ENCODE data around the gene NEDD4L.

The NEDD4L gene

GRCh38 chr18:58403799-58404455 is 359.9 kb downstream of the NEDD4L start:
- no peak for DNase-seq

- DNase-seq, result no peak
These were observed 361.3 kb downstream of the NEDD4L start for GRCh38 chr18:58405107-58405898.

- DNase-seq, result no peak
These were observed 363.2 kb downstream of the NEDD4L start for GRCh38 chr18:58407263-58407648.

GRCh38 chr18:58407649-58408407 is 363.8 kb downstream of the NEDD4L start:
- no peak for DNase-seq

- DNase-seq, result no peak
These were observed 364.6 kb downstream of the NEDD4L start for GRCh38 chr18:58408665-58409064.

- no peak for DNase-seq
These were observed 365.9 kb downstream of the NEDD4L start for GRCh38 chr18:58409802-58410445.

- DNase-seq, result no peak
These were observed 367.3 kb downstream of the NEDD4L start for GRCh38 chr18:58411323-58411722.

GRCh38 chr18:58412844-58413666 is 369.0 kb downstream of the NEDD4L start:
- DNase-seq, result no peak

- no peak for DNase-seq
These were observed 369.9 kb downstream of the NEDD4L start for GRCh38 chr18:58413667-58414628.

- no peak for DNase-seq
These were observed 372.1 kb downstream of the NEDD4L start for GRCh38 chr18:58416014-58416703.

- no peak for DNase-seq
These were observed 373.0 kb downstream of the NEDD4L start for GRCh38 chr18:58416704-58417683.

GRCh38 chr18:58417752-58418151 is 373.7 kb downstream of the NEDD4L start:
- DNase-seq, result no peak

- DNase-seq, result no peak
These were observed 374.3 kb downstream of the NEDD4L start for GRCh38 chr18:58418361-58418760.

GRCh38 chr18:58419587-58420199 is 375.7 kb downstream of the NEDD4L start:
- no peak for DNase-seq

GRCh38 chr18:58426611-58427010 is 382.6 kb downstream of the NEDD4L start:
- DNase-seq, result no peak

- no peak for DNase-seq
These were observed 383.3 kb downstream of the NEDD4L start for GRCh38 chr18:58427321-58427720.

GRCh38 chr18:58429442-58429841 is 385.4 kb downstream of the NEDD4L start:
- DNase-seq, result no peak

GRCh38 chr18:58431215-58431614 is 387.2 kb downstream of the NEDD4L start:
- DNase-seq, result no peak

Measured in T-helper 9 cell (primary cell).